IMR-90 (cell line): ENCODE data around the gene ASTE1. TPM values are rescaled to one million over a fixed set of nuclear protein-coding genes. Genes with fewer than 3 reads are reported as not detected.

Experiments used
- ATAC-seq: fragments of 200-7000 bp; cut with Tn5 transposase; 2 replicates; pipeline ENCODE4 v1.9.1; 2020; ENCODE audit warnings: low read depth, mild to moderate bottlenecking, moderate library complexity
- BruUV-seq: library from RNA; stranded (reverse); fragments of 400-500 nt; replicated peaks from 2 replicates; lab custom pipeline; 2021; lab: Mats Ljungman, UMichigan
- CTCF ChIA-PET: fragments of 300-600 bp; formaldehyde crosslinking; extraction: SDS; loops from one replicate; lab custom pipeline; 2021; ENCODE audit warnings: antibody characterized with exemption; lab: Yijun Ruan, JAX
- POLR2A ChIA-PET: fragments of 300-600 bp; sonication (Branson Sonifier 250); formaldehyde crosslinking; loops from one replicate; lab custom pipeline; 2022; ENCODE audit warnings: antibody characterized with exemption; ENCODE audit not compliant: unreplicated experiment; lab: Charles Lee
- DNase-seq: peaks from one replicate; pipeline ENCODE4 v3.0.0; 2013
- H2AFZ ChIP-seq: replicated peaks from 2 replicates; pipeline ENCODE3; 2013; ENCODE audit warnings: low read length, mild to moderate bottlenecking; ENCODE audit not compliant: poor library complexity
- H2AK5ac ChIP-seq: 2 replicates; pipeline ENCODE4 v1.6.1; 2013; ENCODE audit warnings: low read depth, low read length, inconsistent platforms
- H2AK9ac ChIP-seq: replicated peaks from 2 replicates; pipeline ENCODE3; 2013; ENCODE audit warnings: mild to moderate bottlenecking, low read depth, low read length, moderate library complexity; ENCODE audit not compliant: poor library complexity
- H2BK120ac ChIP-seq: 2 replicates; pipeline ENCODE4 v1.6.1; 2013; ENCODE audit warnings: low read depth, low read length, inconsistent platforms
- H2BK15ac ChIP-seq: 3 replicates; pipeline ENCODE4 v1.6.1; 2013; ENCODE audit warnings: low read depth, low read length, inconsistent platforms
- H2BK20ac ChIP-seq: 2 replicates; pipeline ENCODE4 v1.6.1; 2013; ENCODE audit warnings: low read depth, mild to moderate bottlenecking, inconsistent platforms, low read length, moderate library complexity
- H2BK5ac ChIP-seq: 2 replicates; pipeline ENCODE4 v1.6.1; 2013; ENCODE audit warnings: mild to moderate bottlenecking, low read depth, low read length, inconsistent platforms; ENCODE audit not compliant: poor library complexity, severe bottlenecking
- H3K14ac ChIP-seq: replicated peaks from 2 replicates; pipeline ENCODE4 v1.6.1; 2013; ENCODE audit warnings: low read depth, low read length, inconsistent platforms
- H3K18ac ChIP-seq: 2 replicates; pipeline ENCODE4 v1.6.1; 2013; ENCODE audit warnings: low read depth, low read length, control low read depth
- H3K23ac ChIP-seq: 2 replicates; pipeline ENCODE4 v1.6.1; 2013; ENCODE audit warnings: low read depth, low read length, inconsistent platforms
- H3K27ac ChIP-seq: 2 replicates; pipeline ENCODE4 v1.5.1; 2013; ENCODE audit warnings: mild to moderate bottlenecking, control low read depth, low read length; ENCODE audit not compliant: insufficient read depth
- H3K27me3 ChIP-seq: 2 replicates; pipeline ENCODE4 v1.6.1; 2013; ENCODE audit warnings: low read length; ENCODE audit not compliant: control insufficient read depth, insufficient read depth
- H3K36me3 ChIP-seq: 2 replicates; pipeline ENCODE4 v1.6.1; 2013; ENCODE audit warnings: low read length, mixed read lengths; ENCODE audit not compliant: control insufficient read depth, insufficient read depth
- H3K4ac ChIP-seq: 2 replicates; pipeline ENCODE4 v1.6.1; 2013; ENCODE audit warnings: low read depth, low read length, inconsistent platforms
- H3K4me1 ChIP-seq: 2 replicates; pipeline ENCODE4 v1.6.1; 2013; ENCODE audit warnings: low read length, mixed read lengths; ENCODE audit not compliant: control insufficient read depth, insufficient read depth
- H3K4me2 ChIP-seq: 2 replicates; pipeline ENCODE4 v1.6.1; 2013; ENCODE audit warnings: low read depth, mild to moderate bottlenecking, control low read depth, low read length, moderate library complexity
- H3K4me3 ChIP-seq: 2 replicates; pipeline ENCODE4 v1.5.1; 2013; ENCODE audit warnings: low read depth, mild to moderate bottlenecking, control low read depth, low read length, moderate library complexity; ENCODE audit not compliant: insufficient read depth
- H3K56ac ChIP-seq: 2 replicates; pipeline ENCODE4 v1.6.1; 2013; ENCODE audit warnings: low read length, inconsistent platforms; ENCODE audit not compliant: insufficient read depth; ENCODE audit errors: extremely low read depth
- H3K79me1 ChIP-seq, 2 experiments: 2 replicates each; pipeline ENCODE4 v1.6.1; 2013; ENCODE audit warnings: low read length in 2 of 2, inconsistent platforms in 1 of 2, low read depth in 1 of 2
- H3K9ac ChIP-seq: 2 replicates; pipeline ENCODE4 v1.6.1; 2013; ENCODE audit warnings: low read depth, low read length, control low read depth
- H3K9me1 ChIP-seq: 2 replicates; pipeline ENCODE4 v1.6.1; 2013; ENCODE audit warnings: low read length, inconsistent platforms; ENCODE audit not compliant: insufficient read depth
- H3K9me3 ChIP-seq: 2 replicates; pipeline ENCODE4 v1.6.1; 2013; ENCODE audit warnings: low read length; ENCODE audit not compliant: control insufficient read depth, insufficient read depth
- H4K20me1 ChIP-seq: 2 replicates; pipeline ENCODE4 v1.6.1; 2013; ENCODE audit warnings: low read length, inconsistent platforms; ENCODE audit not compliant: insufficient read depth
- H4K5ac ChIP-seq: 2 replicates; pipeline ENCODE4 v1.6.1; 2013; ENCODE audit warnings: mild to moderate bottlenecking, low read depth, low read length, control low read depth
- H4K8ac ChIP-seq, 2 experiments: 2 replicates each; pipeline ENCODE4 v1.6.1; 2013; ENCODE audit warnings: low read depth in 2 of 2, low read length in 2 of 2, control low read depth in 1 of 2, inconsistent platforms in 1 of 2
- H4K91ac ChIP-seq: 2 replicates; pipeline ENCODE4 v1.6.1; 2013; ENCODE audit warnings: low read depth, low read length, inconsistent platforms; ENCODE audit not compliant: insufficient read depth
- CTCF ChIP-seq: conservative IDR thresholded peaks from 2 replicates; pipeline ENCODE4 v1.5.1; 2012; ENCODE audit warnings: mild to moderate bottlenecking, low read depth, low read length, improper control_type of control experiment
- FOS ChIP-seq: fragments of 150-350 bp; IDR thresholded peaks from 2 replicates; pipeline ENCODE4 v1.6.1; 2016; ENCODE audit warnings: low read depth, low read length
- MAFK ChIP-seq: IDR thresholded peaks from 2 replicates; pipeline ENCODE4 v1.6.1; 2012; ENCODE audit warnings: low read depth, low read length, improper control_type of control experiment
- MXI1 ChIP-seq: IDR thresholded peaks from 2 replicates; pipeline ENCODE4 v1.6.1; 2012; ENCODE audit warnings: low read depth, mild to moderate bottlenecking, low read length, moderate library complexity, borderline replicate concordance
- NFE2L2 ChIP-seq: fragments of 150-350 bp; IDR thresholded peaks from 2 replicates; pipeline ENCODE4 v1.6.1; 2016; ENCODE audit warnings: low read depth, mild to moderate bottlenecking, low read length
- RAD21 ChIP-seq: IDR thresholded peaks from 2 replicates; pipeline ENCODE4 v1.6.1; 2012; ENCODE audit warnings: low read length, improper control_type of control experiment
- RCOR1 ChIP-seq: IDR thresholded peaks from 2 replicates; pipeline ENCODE4 v1.6.1; 2012; ENCODE audit warnings: mild to moderate bottlenecking, low read length, improper control_type of control experiment; ENCODE audit not compliant: insufficient replicate concordance
- WGBS, 2 experiments: methylation state at CpG; one replicate each; pipeline versions ENCODE4 v1.1.5 to v1.1.7; 2013; ENCODE audit warnings: missing lambda C conversion rate in 2 of 2; ENCODE audit not compliant: insufficient read length in 1 of 2; ENCODE audit errors: extremely low coverage in 2 of 2; 5-methylcytosine and 5-hydroxymethylcytosine counted together
- dilution Hi-C: fragments of 300-500 bp; cut with HindIII; formaldehyde crosslinking; loops from one replicate; pipeline ENCODE4 v1.14.3; 2018; ENCODE audit warnings: low sequenced_read_pairs; ENCODE audit not compliant: unreplicated experiment
- in situ Hi-C: fragments of 300-500 bp; cut with MboI; formaldehyde crosslinking; loops from 3 replicates; pipeline ENCODE4 v1.14.3; 2019; ENCODE audit warnings: low sequenced_read_pairs, inconsistent platforms, mixed read lengths
- intact Hi-C: fragments of 100-400 bp; cut with micrococcal nuclease; formaldehyde crosslinking; loops from 2 replicates; pipeline ENCODE4 v1.10.0; 2022
- polyA plus RNA-seq, 3 experiments: library from polyadenylated mRNA; depleted of rRNA; stranded (reverse); fragments of >200 nt; gene quantifications; 2 replicates each; pipeline ENCODE4 v1.2.3, GENCODE V29; 2012; ENCODE audit warnings: low replicate concordance in 1 of 3
- total RNA-seq: library from RNA; depleted of rRNA; stranded (reverse); fragments of >200 nt; gene quantifications from 2 replicates; pipeline ENCODE4 v1.2.3, GENCODE V29; 2012

Gene ASTE1
- total and polyA plus RNA-seq, 2 of the 4 experiments (the other 2 are of a cell fraction) = 3.2 to 7.5 TPM

- Histone ChIP-seq H2BK15ac (no peak overlapping the region), H3K36me3 (peaks cover 15% of the 10 kb centered on the region), H3K56ac (no peak overlapping the region), H4K20me1 (no peaks in the 10 kb centered on the region), H2AK5ac (no peak overlapping the region), H4K8ac (no peak overlapping the region), H3K14ac (no peak overlapping the region), H3K4me3 (no peak overlapping the region), H2AK9ac (no peak overlapping the region), H3K27ac (no peak overlapping the region), H3K9me3 (no peaks in the 10 kb centered on the region), H3K27me3 (no peaks in the 10 kb centered on the region), H2AFZ (no peak overlapping the region), H3K9ac (no peak overlapping the region), H3K9me1 (no peaks in the 10 kb centered on the region; the same call in 1 of the 2 replicates), H4K91ac (no peak overlapping the region), H4K5ac (no peak overlapping the region), H3K4me1 (peaks cover 2% of the 10 kb centered on the region; the same call in 1 of the 2 replicates), H2BK5ac (no peak overlapping the region), H2BK20ac (no peak overlapping the region), H3K79me1 (peaks cover 9 to 11% of the 10 kb centered on the region in 2 experiments; a peak in 2 of 4 replicates), H3K4me2 (no peak overlapping the region), H3K23ac (no peak overlapping the region), H2BK120ac (no peak overlapping the region), H3K18ac (no peak overlapping the region), H3K4ac (no peak overlapping the region)
- dilution Hi-C loops = no loop called here
- CTCF ChIA-PET = no interaction called here
- POLR2A ChIA-PET = no interaction called here
- DNase-seq (no peak), ATAC-seq (no peak)
- WGBS, 2 experiments = 83% methylated on average over 1 of the region's 3 CpGs; no CpG with 5 or more reads in 1 of the 2 experiments
- in situ Hi-C loops = no loop called here
- TF ChIP-seq MXI1 = no peak
- TF ChIP-seq RCOR1 = no peak
- no peak for TF ChIP-seq CTCF
- no peak for TF ChIP-seq NFE2L2
- no peak for TF ChIP-seq RAD21
- no peak for TF ChIP-seq MAFK
- no peak for TF ChIP-seq FOS
- intact Hi-C loops = no loop called here
- no TSS peak for BruUV-seq
These were observed 7.7 kb downstream of the ASTE1 start for GRCh38 chr3:131018970-131019369.
